Ecto neural progenitor cell (in vitro differentiated cells): ENCODE measurements around the gene TOMM40.
"Not testable (repeated sequence)": the region's sequence is repeated elsewhere in the genome, so short reads cannot be mapped to it uniquely, and the experiment has no call there.

Experiments
- DNase-seq: peaks from one replicate; pipeline ENCODE4 v3.0.0-alpha.2; 2018; ENCODE audit warnings: low spot score

TOMM40 gene

DNA sequence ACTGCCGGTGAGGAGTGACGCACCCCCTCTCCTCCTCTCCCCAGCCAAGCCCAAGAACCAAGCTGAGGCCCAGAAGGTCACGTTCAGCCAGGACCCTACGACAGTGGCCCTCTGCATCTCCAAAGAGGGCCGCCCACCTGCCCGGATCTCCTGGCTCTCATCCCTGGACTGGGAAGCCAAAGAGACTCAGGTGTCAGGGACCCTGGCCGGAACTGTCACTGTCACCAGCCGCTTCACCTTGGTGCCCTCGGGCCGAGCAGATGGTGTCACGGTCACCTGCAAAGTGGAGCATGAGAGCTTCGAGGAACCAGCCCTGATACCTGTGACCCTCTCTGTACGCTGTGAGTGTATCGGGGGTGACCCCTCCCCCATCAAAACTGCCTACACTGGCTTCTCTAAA is 19.2 kb upstream of the TOMM40 start:
- no peak for DNase-seq

DNA sequence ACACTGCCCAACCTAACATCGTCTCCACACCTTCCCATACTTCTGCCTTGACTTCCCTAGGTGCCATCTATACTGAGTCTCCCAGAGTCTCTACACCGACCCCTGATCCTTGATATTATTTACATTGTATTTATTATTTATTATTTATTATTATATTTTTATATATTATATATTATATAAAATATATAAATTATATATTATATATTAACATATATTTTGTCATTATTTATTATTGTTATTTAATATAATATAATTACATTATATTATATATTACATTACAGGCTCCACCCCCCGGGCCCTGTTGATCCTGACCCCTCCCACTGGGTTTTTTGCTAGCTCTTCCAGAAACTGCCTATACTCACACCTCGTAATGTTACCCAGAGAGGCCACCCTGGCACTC is 18.4 kb upstream of the TOMM40 start:
- no peak for DNase-seq

- DNase-seq, result no peak
These were observed 16.7 kb upstream of the TOMM40 start for GRCh38 chr19:44874317-44874716.

DNA sequence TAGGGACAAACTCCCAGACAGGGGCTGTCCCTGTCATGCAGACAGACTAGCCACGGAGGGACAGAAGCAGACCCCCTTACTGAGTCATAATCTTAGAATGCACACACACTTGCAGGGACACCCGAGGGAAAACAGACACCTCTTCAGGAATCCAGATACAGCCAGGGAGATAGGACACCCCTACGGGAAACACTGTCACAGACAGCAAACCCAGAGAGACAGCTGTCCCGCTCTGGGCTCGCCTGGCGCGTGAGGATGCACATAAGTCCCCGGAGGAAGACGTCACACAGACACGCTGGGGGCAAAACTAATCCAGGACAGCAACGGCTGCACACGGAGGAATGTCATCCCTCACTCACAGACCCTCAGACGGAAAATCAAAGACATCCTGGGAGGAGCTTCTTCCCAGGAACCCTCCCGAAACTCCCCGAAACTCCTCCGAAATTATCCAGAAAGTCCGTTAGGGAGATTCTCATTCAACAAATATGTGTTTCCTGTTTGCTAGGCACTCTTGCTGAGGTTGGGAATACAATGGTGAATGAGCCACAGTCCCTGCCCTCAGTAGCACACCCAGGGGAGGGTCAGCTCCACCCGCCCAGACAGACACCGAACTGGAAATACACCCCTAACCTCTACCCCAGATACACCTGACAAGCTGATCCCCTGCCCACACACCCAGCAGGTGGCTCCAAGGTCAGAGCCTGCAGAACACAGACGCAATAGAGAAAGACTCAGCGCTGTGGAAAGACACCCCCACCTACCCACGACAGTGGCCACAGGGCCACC is 15.2 kb upstream of the TOMM40 start:
- no peak for DNase-seq

- no peak for DNase-seq
These were observed 14.0 kb upstream of the TOMM40 start for GRCh38 chr19:44876930-44877535.

- DNase-seq, result no peak
These were observed 12.8 kb upstream of the TOMM40 start for GRCh38 chr19:44878120-44878865.

DNA sequence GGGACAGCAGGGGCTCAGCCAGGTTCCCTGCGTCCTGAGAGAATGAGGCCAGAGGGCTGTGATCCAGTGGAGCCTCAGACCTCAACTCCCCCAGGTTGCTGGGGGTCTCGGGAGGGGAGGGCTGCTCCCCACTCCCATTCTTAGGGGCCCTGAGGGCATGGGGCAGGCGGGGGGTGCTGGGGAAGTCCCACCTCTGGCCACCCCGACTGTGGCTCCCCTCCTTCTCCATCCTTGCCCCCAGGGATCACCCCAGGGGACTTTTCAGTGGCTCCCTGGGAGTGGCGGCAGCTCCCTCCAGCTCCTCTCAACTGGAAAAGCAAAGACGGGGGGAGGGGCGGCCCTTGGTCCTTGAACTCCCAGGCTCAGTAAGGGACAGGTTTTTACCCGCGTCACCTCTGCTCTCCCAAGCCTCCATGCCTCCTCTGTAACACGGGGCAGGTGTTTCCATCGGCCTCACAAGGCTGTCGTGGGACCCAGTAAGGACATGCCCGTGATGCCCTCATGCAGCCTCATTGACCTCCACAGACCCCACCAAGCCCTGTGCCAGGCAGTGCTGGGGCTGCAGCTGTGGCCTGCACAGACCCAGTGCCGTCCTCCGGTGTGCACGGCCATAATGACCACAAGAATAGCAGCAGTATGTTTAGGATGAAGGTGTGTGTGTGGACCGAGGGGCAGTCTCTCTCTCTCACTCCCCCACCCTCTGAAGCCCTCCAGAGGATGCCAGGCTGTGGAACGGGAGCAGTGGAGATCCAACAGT is 11.6 kb upstream of the TOMM40 start:
- DNase-seq, result no peak

DNA sequence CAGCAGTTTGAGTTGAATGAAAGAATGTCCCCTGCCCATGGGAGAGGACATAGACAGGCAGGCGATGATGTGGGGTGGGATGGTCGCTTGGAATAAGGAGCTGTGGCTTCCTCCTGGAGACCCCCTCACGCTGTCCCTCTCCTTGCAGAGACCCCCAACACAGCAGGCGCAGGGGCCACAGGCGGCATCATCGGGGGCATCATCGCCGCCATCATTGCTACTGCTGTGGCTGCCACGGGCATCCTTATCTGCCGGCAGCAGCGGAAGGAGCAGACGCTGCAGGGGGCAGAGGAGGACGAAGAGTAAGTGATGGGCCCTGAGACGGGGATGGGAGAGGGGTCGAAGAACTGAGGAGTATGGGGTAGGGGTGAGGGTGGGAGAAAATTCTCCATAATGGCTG is 9.0 kb upstream of the TOMM40 start:
- no peak for DNase-seq

GRCh38 chr19:44882619-44883397 is 8.2 kb upstream of the TOMM40 start:
- not testable (repeated sequence) for DNase-seq

- DNase-seq, result no peak
These were observed 7.1 kb upstream of the TOMM40 start for GRCh38 chr19:44883922-44884321.

- DNase-seq, result no peak
These were observed 6.5 kb upstream of the TOMM40 start for GRCh38 chr19:44884566-44884965.

DNA sequence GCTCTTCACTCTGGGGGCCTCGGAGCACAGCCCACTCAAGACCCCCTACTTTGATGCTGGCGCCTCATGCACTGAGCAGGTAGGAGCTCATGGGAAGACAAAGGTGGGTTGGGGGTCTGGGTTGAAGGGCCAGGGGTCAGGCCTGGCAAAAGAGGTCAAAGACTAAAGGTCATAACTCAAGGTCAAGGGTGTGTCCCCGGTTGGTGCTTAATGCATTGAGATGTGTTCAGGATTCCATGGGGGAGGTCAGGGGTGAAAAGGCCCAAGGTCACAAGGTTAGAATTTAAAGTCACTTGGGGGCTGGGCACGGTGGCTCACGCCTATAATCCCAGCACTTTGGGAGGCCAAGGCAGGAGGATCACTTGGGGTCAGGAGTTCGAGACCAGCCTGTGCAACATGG is 4.9 kb upstream of the TOMM40 start:
- no peak for DNase-seq

DNA sequence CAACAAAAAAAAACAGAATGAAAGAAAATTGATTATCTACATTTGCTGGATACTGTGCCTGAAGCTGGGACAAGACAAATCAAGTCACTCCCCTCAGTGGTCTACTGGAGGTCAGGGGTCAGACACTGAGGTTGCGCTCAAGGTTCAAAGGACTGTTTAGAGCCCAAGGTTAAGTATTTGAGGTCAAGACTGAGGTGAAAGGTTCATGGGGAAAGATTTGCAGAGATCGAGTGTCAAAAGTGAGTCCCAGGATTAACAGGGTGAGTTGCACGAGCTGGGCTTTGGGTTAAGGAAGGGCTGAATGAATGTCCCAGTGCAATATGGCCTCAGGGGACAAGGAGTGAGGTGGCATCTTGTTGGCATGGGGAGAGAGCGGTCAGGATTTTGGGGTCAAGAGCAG is 3.4 kb upstream of the TOMM40 start:
- no peak for DNase-seq

- not testable (repeated sequence) for DNase-seq
These were observed 2.7 kb upstream of the TOMM40 start for GRCh38 chr19:44888335-44888734.

DNA sequence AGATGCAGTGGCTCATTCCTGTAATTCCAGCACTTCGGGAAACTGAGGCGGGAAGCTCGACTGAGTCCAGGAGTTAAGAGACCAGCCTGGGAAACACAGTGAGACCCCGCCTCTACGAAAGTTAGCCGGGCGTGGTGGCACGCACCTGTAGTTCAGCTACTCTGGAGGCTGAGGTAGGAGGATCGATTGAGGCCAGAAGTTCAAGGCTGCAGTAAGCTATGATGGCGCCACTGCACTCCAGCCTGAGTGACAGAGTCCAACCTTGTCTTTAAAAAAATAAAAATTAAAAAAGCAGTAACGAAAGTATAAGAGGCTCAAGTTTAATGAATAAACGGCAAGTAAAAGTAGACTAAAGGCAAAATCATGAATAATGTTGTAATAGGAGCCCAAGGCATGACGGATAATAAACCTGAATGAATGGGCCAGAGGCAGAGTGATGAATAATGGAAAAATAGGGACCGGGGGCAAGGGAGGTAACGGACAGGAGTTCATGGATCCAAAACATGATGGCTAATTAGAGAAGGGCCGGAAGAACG is 1.2 kb upstream of the TOMM40 start:
- no peak for DNase-seq

DNA sequence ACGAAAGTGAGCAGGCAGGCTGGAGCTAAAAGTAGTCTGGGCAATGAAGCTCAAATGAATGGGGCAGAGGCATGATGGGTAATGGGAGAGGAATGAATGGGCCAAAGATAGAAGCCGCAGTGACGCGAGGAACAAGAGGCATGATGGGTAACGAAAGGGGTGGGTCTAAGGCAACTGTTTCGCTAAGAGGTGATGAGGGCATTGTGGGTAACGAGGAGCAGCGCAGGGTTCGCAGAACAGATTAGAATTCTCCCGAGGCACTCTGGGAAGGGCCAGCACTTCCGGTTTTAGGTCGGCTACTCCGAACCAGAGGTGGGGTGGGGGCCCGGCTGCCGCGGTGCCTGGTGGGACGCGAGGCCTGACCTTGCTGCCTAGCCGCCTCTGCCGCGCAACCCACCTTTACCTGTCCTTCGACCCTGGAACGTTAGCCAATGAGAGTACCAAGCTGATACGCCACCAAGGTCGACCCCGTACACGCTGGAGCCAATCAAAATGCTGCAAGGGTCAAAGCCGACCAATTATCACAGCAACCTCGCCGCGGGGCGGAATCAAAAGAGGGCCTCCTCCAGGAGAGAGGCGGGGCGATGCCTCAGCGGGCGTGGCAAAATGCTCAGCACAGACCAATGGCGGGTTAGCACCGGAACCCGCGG is 563 bp upstream of the TOMM40 start:
- DNase-seq, result peak; percentile 100

- DNase-seq, result no peak
These were observed 1.9 kb downstream of the TOMM40 start for GRCh38 chr19:44892932-44893331.

DNA sequence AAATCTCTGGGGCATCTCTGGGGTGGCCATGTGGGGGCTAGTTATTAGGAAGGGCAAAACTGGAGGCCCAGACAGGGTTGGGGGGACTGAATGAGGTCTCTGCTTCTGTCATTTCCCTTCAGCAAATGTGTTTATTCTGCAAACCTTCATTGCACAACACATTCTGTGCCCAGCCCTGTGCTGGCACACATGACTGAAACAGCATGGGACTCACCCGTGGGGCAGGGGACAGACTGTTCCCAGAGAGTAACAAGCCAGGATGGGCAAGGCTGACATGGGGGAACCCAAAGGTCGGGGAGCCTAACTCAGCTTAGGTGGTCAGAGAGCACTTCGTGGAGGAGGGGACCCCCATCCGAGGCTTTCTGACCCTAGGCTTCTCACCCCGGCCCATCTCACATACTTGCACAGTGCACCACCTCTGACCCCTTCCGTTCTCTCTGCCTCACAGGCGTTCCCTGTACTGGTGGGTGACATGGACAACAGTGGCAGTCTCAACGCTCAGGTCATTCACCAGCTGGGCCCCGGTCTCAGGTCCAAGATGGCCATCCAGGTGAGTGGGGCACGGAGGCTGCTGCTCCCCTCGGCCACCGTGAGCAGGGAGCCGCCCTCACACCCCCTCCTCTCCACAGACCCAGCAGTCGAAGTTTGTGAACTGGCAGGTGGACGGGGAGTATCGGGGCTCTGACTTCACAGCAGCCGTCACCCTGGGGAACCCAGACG is 2.4 kb downstream of the TOMM40 start:
- DNase-seq, result no peak

- DNase-seq, result no peak
These were observed 3.0 kb downstream of the TOMM40 start for GRCh38 chr19:44894052-44894400.

- DNase-seq, result no peak
These were observed 3.9 kb downstream of the TOMM40 start for GRCh38 chr19:44894946-44895345.
